HEK293T (cell line): ENCODE data around the gene SETMAR.
"Not testable (repeated sequence)": the region's sequence is repeated elsewhere in the genome, so short reads cannot be mapped to it uniquely, and the experiment has no call there.

Experiments used
- CTCF ChIA-PET: fragments of 350-600 bp; formaldehyde crosslinking; extraction: SDS; loops from one replicate; lab custom pipeline; 2021; ENCODE audit warnings: antibody characterized with exemption, inconsistent platforms; lab: Yijun Ruan, JAX
- POLR2A ChIA-PET: fragments of 350-600 bp; formaldehyde crosslinking; extraction: SDS; loops from one replicate; lab custom pipeline; 2020; ENCODE audit warnings: antibody characterized with exemption, inconsistent platforms; lab: Yijun Ruan, JAX
- DNase-seq: peaks from one replicate; pipeline ENCODE4 v3.0.0; 2012; ENCODE audit warnings: mixed read lengths; ENCODE audit errors: extremely low spot score
- ARNT ChIP-seq: fragments of 450-650 bp; IDR thresholded peaks from 2 replicates; pipeline ENCODE4 v1.6.1; 2017; ENCODE audit warnings: mild to moderate bottlenecking
- BHLHE40 ChIP-seq: fragments of 450-650 bp; IDR thresholded peaks from 2 replicates; pipeline ENCODE4 v1.6.1; 2016; ENCODE audit warnings: mild to moderate bottlenecking, moderate library complexity, borderline replicate concordance
- CTBP1 ChIP-seq: fragments of 450-650 bp; IDR thresholded peaks from 2 replicates; pipeline ENCODE4 v1.6.1; 2016; ENCODE audit warnings: borderline replicate concordance
- ELF4 ChIP-seq: fragments of 450-650 bp; IDR thresholded peaks from 2 replicates; pipeline ENCODE4 v1.6.1; 2017; ENCODE audit warnings: antibody characterized with exemption
- FOXA1 ChIP-seq: fragments of 450-650 bp; IDR thresholded peaks from 2 replicates; pipeline ENCODE4 v1.6.1; 2016; ENCODE audit warnings: mild to moderate bottlenecking
- FOXK2 ChIP-seq: fragments of 450-650 bp; IDR thresholded peaks from 2 replicates; pipeline ENCODE4 v1.6.1; 2016; ENCODE audit warnings: mild to moderate bottlenecking
- FOXM1 ChIP-seq: fragments of 450-650 bp; IDR thresholded peaks from 2 replicates; pipeline ENCODE4 v1.6.1; 2017; ENCODE audit warnings: mild to moderate bottlenecking, borderline replicate concordance
- HDGF ChIP-seq: fragments of 450-650 bp; IDR thresholded peaks from 2 replicates; pipeline ENCODE4 v1.6.1; 2017; ENCODE audit warnings: antibody characterized with exemption, borderline replicate concordance
- L3MBTL2 ChIP-seq: fragments of 450-650 bp; conservative IDR thresholded peaks from 2 replicates; pipeline ENCODE4 v1.6.1; 2016; ENCODE audit warnings: mild to moderate bottlenecking
- LEF1 ChIP-seq: fragments of 450-650 bp; IDR thresholded peaks from 2 replicates; pipeline ENCODE4 v1.6.1; 2017; ENCODE audit warnings: mild to moderate bottlenecking, borderline replicate concordance
- NFRKB ChIP-seq: fragments of 450-650 bp; IDR thresholded peaks from 2 replicates; pipeline ENCODE4 v1.6.1; 2016; ENCODE audit warnings: mild to moderate bottlenecking, moderate library complexity
- SP1 ChIP-seq: fragments of 450-650 bp; IDR thresholded peaks from 2 replicates; pipeline ENCODE4 v1.6.1; 2017
- SUZ12 ChIP-seq: fragments of 450-650 bp; IDR thresholded peaks from 2 replicates; pipeline ENCODE4 v1.6.1; 2016; ENCODE audit warnings: mild to moderate bottlenecking
- TARDBP ChIP-seq: fragments of 450-650 bp; IDR thresholded peaks from 2 replicates; pipeline ENCODE4 v1.6.1; 2016
- ZNF384 ChIP-seq: fragments of 450-650 bp; IDR thresholded peaks from 2 replicates; pipeline ENCODE4 v1.6.1; 2016
- TF ChIP-seq, protein P1 (sequence below): fragments of 450-650 bp; IDR thresholded peaks from 2 replicates; pipeline ENCODE4 v1.6.1; 2016

The SETMAR gene

GRCh38 chr3:4322635-4323034, 19.5 kb downstream of the SETMAR start:
- TF ChIP-seq ZNF384: no peak
- TF ChIP-seq CTBP1: no peak
- TF ChIP-seq FOXA1: no peak
- no peak for TF ChIP-seq FOXM1
- no peak for TF ChIP-seq LEF1
- TF ChIP-seq FOXK2: no peak
- no peak for TF ChIP-seq BHLHE40
- TF ChIP-seq L3MBTL2: no peak
- no peak for TF ChIP-seq SUZ12
- no peak for TF ChIP-seq NFRKB
- TF ChIP-seq ARNT: no peak
- no peak for TF ChIP-seq TARDBP
- TF ChIP-seq HDGF: no peak
- TF ChIP-seq, protein P1, sequence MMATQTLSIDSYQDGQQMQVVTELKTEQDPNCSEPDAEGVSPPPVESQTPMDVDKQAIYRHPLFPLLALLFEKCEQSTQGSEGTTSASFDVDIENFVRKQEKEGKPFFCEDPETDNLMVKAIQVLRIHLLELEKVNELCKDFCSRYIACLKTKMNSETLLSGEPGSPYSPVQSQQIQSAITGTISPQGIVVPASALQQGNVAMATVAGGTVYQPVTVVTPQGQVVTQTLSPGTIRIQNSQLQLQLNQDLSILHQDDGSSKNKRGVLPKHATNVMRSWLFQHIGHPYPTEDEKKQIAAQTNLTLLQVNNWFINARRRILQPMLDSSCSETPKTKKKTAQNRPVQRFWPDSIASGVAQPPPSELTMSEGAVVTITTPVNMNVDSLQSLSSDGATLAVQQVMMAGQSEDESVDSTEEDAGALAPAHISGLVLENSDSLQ: no peak
- no peak for TF ChIP-seq ELF4
- no peak for TF ChIP-seq SP1
- ChIA-PET CTCF (no interaction called here), POLR2A (no interaction called here)

DNA sequence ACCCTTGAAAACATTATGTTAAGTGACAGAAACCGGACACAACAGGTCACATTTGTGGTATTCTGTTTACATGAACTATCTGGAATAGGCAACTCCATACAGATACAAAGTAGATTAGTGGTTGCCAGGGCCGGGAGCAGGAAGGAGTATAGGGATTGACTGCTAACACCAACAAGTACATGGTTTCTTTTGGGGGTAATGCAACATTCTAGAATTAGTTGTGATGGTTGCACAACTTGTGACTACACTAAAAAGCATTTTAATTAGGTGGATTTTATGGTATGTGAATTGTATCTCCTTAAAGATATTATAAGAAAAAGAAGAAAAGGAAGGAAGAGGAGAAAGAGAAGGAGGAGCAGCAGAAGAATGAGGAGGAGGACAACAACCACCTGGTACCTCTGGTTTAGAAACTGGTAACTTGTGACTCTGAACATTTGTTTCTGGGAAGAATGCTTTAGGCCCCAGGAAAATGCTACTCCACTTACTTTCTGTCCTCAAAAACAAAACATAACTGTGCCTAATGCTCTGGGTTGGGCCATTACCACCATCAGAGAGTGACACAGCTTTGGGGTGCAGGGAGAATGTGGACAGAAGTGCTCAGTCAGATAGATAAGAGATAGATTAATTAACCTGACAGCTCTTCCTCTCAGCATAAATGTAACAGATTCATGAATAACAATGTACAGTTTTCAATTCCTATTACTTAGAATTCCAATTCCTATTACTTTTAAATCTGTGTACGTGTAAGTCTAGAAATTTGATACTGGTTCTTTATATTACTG, 20.3 kb downstream of the SETMAR start:
- TF ChIP-seq TARDBP: no peak
- ChIA-PET CTCF (no interaction called here), POLR2A (no interaction called here)
- no peak for DNase-seq

More at GRCh38 chr3:4322635-4323034, 19.5 kb downstream of the SETMAR start:
- no peak for DNase-seq

DNA sequence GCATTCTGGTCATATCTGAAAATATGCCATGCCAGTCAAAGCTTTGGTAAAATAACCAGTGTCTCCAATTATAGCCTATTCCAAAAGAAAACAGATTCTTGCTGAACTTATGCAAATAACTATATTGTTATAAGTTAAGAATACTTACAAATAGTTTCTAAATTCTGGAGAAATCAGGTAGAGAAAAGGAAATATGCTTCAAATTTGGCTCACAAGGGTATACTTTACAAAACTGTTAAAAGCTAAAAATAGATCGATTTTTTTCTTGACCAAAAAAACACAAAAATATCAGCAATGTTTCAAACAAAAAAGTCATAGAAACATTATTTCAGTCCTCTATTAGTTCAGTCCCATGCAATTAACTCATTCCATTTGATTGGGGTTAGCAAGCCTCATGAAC, 23.7 kb downstream of the SETMAR start:
- ChIA-PET CTCF (no interaction called here), POLR2A (no interaction called here)
- DNase-seq: no peak
- no peak for TF ChIP-seq NFRKB
- TF ChIP-seq TARDBP: no peak
- no peak for TF ChIP-seq ZNF384
- no peak for TF ChIP-seq LEF1
- no peak for TF ChIP-seq ELF4
- TF ChIP-seq SP1: no peak
- TF ChIP-seq BHLHE40: no peak
- TF ChIP-seq ARNT: no peak
- TF ChIP-seq CTBP1: no peak
- TF ChIP-seq, protein P1: no peak

DNA sequence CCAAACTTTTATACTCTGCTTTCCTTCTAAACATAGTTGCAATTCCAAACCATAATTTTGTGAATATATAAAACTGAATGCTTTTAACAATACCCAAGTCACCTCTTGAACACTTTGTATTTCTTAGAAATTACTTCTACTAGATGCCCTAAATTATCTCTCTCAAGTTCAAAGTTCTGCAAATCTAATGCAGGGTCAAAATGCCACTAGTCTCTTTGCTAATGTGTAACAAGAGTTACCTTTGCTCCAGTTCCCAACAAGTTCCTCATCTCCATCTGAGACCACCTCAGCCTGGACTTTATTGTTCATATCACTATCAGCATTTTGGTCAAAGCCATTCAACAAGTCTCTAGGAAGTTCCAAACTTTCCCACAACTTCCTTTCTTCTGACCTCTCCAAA, 26.6 kb downstream of the SETMAR start:
- DNase-seq, CTCF ChIA-PET, POLR2A ChIA-PET: not testable (repeated sequence)

DNA sequence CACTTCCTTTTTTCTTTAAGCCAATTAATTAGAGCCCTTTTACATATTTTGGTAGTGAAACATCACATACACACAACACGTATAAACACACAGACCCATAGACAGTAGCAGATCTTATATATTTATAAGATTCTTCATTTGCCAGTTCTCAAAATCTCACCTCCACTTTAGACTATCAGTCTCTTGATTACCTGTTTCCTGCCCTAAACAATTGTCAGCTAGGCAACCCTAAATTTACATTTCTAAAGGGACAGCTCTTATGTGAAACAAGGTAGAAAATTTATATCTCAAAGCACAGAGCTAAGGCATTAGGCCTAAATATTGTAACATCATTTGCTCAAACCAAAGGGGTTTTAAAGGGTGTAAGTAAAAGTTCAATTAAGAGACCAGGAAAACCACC, 28.9 kb downstream of the SETMAR start:
- no peak for TF ChIP-seq BHLHE40
- TF ChIP-seq ZNF384: no peak
- TF ChIP-seq FOXA1: no peak
- TF ChIP-seq, protein P1: no peak
- TF ChIP-seq LEF1: no peak
- no peak for TF ChIP-seq TARDBP
- no peak for TF ChIP-seq L3MBTL2
- TF ChIP-seq SUZ12: no peak
- no peak for TF ChIP-seq FOXM1
- no peak for TF ChIP-seq CTBP1
- TF ChIP-seq FOXK2: no peak
- TF ChIP-seq HDGF: no peak
- TF ChIP-seq NFRKB: no peak
- TF ChIP-seq ARNT: no peak
- ChIA-PET CTCF (no interaction called here), POLR2A (no interaction called here)
- DNase-seq: no peak

GRCh38 chr3:4332574-4332973, 29.4 kb downstream of the SETMAR start:
- ChIA-PET CTCF (interaction anchor here (0.6 kb wide), 1 partner anchor 116 kb away, joined by 3 read pairs; no protein-coding TSS in a partner anchor), POLR2A (no interaction called here)
- TF ChIP-seq ZNF384 (no peak), ARNT (no peak), NFRKB (no peak), ELF4 (no peak), TARDBP (no peak), LEF1 (no peak), FOXK2 (no peak), SP1 (no peak), L3MBTL2 (no peak), BHLHE40 (no peak), FOXA1 (no peak), CTBP1 (no peak), HDGF (no peak), FOXM1 (no peak), SUZ12 (no peak)
- TF ChIP-seq, protein P1: no peak
- DNase-seq: no peak
